OCI-LY7 (cell line): ENCODE results near the gene PLXNC1.

Experiments
- CTCF ChIP-seq: fragments of 200-600 bp; sonication (generic); conservative IDR thresholded peaks from 2 replicates; pipeline ENCODE4 v1.5.1; 2014; ENCODE audit warnings: mild to moderate bottlenecking, antibody characterized with exemption, low read length, moderate library complexity, mixed read lengths
- EZH2phosphoT487 ChIP-seq: fragments of 200-600 bp; sonication (generic); IDR thresholded peaks from 2 replicates; pipeline ENCODE4 v1.6.1; 2018; ENCODE audit warnings: low read depth, borderline replicate concordance, mild to moderate bottlenecking, mixed run types, antibody characterized with exemption, low read length, moderate library complexity, mixed read lengths

- no peak for TF ChIP-seq CTCF
- no peak for TF ChIP-seq EZH2phosphoT487
These were observed 116.5 kb downstream of the PLXNC1 start for GRCh38 chr12:94264736-94265485.
